GM21447 (cell line): ENCODE results near the gene MTCL1.
"Not testable (repeated sequence)": the region's sequence is repeated elsewhere in the genome, so short reads cannot be mapped to it uniquely, and the experiment has no call there.

Experiments
- ATAC-seq: cut with Tn5 transposase; IDR thresholded peaks from one replicate; pipeline ENCODE4 v1.9.1; 2021; ENCODE audit not compliant: unreplicated experiment

MTCL1 gene

GRCh38 chr18:8741117-8741516 is 35.8 kb downstream of the MTCL1 start:
- no peak for ATAC-seq

DNA sequence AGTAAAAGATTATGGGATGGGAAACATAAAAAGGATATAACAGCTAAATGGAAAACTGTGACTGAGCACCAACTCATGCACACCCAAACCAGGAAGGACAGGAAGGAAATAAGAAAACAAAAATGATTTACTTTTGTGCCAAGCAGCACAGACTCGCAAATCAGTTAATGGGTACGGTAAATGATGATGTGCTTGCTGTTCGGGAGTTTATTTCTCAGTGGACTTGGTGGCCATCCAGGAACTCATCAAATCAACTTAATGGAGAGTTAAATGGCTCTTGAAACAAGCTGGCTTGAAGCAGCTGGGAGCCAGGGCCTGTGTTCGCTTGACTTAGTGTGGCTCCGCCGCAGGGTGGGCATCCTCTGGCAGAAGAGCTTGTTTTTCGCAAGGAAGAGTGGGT is 36.2 kb downstream of the MTCL1 start:
- ATAC-seq = no peak

DNA sequence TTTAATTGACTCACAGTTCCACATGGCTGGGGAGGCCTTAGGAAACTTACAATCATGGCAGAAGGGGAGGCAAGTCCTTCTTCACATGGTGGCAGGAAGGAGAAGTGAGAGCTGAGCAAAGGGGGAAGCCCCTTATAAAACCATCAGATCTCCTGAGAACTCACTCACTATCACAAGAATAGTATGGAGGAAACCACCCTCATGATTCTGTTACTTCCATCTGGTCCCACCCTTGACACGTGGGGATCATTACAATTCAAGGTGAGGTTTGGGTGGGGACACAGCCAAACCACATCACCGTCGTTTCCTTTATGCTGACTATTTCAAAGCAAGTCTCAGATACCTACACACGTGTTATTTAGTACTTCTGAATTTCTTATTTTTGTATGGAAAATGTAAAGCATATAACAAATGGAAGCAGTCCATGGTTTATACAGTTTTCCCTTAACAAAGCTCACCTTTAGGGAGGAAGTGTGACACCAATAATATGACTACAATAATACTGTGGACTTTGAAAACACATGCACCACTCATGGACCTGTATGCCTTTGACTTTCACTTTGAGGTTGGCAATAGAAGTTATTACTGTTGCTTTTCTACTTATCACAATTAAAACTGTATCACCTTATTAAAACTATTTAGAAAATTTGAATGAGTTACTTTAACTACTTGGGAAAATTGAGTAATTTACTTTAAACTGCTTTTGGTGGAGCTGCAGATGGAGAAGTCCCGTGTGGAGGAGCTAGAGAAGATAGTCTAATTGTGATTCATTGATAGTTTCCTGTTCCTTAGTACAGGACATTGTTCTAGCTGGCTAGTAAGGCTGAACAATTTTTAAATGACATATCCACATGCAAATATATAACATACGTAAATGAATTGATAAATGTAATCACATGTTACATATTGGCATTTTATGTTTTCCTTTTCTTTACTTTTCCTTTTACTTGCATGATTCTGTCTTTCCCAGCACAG is 37.3 kb downstream of the MTCL1 start:
- no peak for ATAC-seq

GRCh38 chr18:8744038-8744437 is 38.7 kb downstream of the MTCL1 start:
- ATAC-seq = no peak

DNA sequence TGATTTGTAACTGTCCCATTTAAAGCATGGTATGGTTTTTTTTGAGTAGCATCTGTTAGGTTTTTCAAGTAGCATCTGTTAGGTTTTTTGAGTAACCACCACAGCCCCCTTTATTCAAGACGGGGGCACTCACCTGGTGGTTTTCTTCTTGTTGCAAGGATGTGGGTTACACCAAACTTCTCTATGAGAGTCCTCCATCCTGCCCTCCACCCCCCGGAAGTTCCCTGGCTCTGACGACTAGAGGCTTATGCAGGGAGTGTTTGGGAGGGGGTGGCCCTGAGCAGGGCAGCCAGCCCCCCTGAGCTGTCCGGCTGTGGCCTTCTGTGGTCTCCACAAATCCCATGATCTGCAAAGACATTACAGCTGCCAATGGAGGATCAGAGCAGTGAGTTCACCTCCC is 39.3 kb downstream of the MTCL1 start:
- ATAC-seq = no peak

DNA sequence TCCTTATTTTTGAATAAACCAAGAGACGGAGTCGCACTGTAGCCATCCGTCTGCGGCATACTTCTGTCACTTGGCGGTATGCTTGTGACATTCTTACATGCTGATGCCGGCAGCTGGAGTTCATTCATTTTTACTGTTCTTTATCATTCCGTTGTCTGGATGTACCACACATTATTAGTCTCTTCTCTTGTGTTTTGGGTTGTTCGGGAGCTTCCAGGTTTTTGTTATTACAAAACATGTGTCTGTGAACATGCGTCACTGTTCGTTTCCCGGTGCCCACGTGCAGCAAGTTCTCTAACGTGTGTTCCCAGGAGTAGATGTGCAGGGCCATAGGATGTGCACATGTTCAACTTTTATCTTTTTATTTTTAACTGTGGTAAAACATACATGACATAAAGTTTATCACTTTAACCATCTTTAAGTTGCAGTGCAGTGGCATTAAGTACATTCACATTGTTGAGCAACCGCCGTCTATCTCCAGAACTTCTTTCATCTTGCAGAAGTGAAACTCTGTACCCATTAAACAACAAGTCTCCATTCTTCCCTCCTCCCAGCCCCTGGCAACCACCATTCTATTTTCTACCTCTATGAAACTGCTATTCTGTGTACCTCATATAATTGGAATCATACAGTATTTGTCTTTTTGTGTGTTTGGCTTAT is 40.1 kb downstream of the MTCL1 start:
- no peak for ATAC-seq

DNA sequence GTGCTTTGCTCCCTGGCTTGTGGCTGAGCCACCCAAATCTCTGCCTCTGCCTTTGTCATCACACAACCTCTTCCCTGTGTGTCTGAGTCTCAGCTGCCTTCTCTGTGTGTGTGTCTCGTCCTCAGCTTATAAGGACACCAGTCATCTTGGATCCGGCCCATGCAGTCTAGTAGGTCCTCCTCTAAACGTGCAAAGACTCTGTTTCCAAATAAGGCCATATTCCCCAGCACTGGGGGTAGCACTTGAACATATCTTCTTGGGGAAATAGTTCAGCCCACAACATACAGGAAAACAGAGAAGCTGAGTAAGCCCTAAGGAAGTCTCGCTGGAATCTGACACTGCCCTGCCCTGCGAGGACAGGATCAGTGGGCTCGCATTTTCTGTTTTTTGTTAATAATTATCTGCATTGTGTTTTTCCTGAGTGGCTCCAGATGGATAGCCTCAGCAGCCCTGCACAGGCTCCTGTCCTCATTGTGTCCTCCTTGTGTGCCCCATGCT is 42.1 kb downstream of the MTCL1 start:
- ATAC-seq = no peak

DNA sequence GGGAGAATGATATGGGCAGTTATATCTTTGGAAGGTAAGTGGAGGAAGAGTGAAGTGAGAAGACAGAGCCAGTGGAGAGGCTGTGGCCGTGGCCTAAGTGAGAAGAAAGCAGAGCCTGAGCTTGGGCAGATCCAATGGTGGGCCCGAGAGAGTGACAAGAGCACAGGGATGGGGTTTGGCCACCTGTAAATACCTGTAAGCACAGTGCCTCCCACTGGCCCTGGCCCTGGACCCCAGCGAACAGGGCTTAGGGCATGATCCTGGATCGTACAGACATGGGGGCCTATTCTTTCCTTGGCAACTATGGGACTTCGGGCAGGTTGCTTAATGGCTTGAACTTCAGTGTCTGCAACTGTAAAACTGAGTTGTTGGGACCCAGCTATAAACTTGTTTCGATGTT is 44.1 kb downstream of the MTCL1 start:
- no peak for ATAC-seq

DNA sequence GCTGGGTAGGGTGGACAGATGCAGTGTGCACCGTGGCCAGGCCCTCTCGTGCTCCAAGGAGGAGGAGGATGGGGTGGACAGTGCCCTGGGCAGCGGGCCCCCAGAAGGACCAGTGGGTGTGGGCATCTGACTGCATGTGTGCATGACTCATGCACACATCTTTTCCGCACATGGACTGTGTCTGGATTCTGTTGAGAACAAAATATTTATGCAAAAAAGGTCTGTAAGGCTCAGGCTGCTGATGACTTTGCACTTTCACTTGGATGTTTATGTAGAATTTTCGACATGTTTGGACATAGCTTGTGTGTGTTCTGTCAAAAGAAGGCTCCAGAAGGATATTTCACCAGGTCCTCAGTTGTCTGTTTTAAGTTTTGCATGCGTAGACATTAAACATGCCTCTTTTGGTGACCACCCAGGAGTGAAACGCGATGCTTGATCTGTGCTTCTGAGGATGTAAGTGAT is 45.6 kb downstream of the MTCL1 start:
- no peak for ATAC-seq

GRCh38 chr18:8751692-8752091 is 46.3 kb downstream of the MTCL1 start:
- no peak for ATAC-seq

DNA sequence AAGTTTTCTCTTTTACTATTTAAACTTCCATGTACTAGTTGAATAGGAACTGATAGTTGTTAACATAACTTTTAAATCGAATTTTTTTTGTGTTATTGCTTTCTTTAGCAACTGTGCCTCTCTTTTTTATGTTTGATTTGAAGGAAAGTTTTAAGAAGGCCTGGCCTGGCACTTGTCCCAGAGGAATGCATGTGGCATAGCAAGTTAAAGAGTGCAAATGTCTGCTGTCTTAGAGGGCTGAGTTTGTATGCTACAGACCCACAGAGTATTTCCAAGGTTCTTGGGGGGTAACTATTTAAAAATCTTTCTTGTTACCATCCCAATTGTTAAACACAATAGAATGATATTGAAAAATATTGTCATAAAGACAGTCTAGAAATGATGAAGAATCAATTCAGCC is 47.0 kb downstream of the MTCL1 start:
- ATAC-seq = no peak

DNA sequence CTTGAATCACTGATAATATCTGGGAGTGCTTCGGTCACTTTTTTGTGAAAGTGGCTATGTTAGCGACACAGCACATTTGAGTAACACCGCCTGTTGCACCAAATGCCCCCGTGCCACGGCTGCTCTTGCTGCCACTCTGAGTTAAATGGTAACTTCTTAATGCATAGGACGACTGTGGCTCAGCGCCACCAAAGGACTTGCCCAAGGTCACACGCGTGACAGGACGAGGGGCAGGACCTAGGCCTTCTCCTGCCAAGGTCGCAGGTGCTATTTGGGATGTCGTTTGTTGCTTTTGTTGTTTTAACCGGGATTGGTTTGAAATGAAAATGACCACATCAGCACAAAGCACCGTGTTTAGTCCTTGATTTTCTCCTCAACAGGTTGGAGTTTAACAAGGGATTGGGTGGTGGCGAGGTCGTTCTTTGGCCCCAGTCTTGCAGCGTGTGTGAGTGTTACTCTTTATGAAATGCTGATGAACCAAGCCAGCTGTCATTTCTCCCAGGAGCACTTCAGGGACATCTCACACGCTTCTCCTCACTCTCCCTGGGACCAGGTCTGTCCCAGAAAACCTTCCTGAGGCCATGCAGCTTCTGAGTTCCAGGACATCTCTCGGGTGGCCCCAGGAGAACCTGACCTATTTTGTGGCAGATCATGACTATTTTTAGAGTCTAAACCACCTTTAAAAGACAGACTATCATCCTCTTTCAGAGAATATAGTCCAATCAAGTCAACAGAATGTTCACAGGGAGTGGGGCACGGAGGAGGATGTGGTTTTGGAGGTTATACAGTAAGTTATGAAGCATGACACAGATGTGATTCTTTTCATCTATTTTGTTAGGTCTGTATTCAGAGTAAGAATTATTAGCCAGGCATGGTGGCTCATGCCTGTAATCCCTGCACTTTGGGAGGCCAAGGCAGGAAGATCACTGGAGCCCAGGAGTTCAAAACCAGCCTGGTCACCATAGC is 49.9 kb downstream of the MTCL1 start:
- peak; percentile 88 for ATAC-seq

DNA sequence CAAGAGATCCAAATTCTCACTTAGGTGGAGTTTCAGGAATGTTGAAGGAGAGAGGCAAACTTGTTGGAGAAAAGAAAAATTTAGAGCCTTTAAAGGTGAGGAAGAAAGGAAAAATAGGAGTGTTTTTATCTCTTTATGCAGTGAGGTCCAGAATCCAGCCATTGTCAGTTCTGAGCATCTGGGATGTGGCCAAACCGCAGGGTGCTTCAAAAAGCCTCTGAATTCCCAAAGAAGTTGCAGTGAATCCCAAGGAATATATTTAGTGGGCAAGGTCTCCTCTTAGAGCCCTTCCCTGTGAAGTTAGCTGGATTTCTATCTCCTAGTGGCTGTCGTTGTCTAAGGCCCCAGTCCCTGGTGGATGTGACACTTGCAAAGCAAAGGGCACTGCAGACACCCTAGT is 51.2 kb downstream of the MTCL1 start:
- no peak for ATAC-seq

DNA sequence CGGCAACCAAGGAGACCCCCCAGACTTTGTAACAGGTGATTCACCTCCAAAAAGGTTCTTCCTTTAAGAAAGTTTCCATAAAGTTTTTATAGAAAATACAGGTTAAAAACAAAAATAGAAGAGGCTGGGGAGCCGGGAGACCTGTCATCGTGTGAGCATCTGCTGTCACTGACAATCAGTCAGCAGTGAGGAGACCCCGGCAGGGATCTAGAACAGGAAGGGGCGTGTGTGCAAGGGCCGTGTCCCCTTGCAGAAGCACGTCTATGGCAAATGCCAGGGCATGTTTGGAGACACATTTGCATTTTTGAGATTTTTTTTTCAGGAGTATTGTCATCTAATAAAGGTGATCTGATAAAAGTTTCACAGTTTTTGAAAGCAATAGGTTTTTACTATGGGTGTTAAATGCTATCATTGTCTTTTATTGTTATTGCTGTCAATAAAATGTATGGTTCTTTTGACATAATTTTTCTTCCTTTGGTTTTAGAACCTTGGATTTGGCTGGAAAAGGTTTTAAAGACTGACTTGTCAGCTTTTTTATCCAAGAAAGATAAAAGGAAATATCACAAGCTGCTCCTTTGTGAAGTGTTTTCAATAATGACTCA is 52.1 kb downstream of the MTCL1 start:
- ATAC-seq = no peak

DNA sequence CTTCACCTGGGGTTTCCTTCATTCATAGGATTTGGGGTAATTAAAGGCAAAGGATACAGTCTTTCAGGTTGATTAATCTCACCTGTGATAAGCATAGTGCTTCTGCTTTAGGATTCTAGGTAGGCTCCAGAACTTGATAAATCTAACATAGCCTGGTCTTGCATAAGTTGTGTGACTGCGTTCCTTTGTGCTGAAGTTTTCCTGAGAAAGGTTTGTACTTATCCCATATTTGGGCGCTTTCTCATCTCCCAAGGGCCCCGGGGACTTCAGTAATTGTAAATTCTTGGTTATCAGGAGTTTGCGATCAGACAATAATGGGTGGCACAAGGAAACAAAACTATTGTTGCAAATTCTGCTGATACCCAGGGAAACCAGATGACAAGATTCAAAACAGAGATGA is 53.1 kb downstream of the MTCL1 start:
- ATAC-seq = no peak

DNA sequence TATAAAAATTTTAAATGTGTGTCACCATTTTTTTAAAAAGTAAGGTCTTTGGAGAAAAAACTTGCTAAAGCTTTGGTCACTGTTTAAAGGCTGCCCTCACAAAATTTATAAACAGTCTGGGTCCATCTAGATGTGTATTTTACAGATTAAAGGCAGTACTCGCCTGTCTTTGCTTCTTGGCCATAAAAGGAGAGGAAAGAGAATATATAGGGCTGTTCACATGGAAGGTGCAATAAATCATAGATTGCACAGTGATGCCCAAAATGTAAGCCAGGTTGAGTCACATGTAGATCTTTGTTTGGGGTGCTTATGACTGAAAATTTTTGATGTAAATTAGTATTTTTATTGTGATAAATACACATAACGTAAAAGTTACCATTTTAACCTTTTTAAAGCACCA is 55.6 kb downstream of the MTCL1 start:
- no peak for ATAC-seq

DNA sequence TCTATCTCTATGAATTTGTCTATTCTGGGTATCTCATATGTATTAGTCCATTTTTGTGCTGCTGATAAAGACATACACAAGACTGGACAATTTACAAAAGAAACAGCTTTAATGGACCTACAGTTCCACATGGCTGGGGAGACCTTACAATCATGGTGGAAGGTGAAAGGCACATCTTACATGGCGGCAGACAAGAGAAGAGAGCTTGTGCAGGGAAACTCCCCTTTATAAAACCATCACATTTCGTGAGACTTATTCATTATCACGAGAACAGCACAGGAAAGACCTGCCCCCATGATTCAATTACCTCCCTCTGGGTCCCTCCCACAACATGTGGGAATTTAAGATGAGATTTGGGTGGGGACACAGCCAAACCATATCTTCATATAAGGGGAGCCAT is 56.2 kb downstream of the MTCL1 start:
- ATAC-seq = not testable (repeated sequence)

DNA sequence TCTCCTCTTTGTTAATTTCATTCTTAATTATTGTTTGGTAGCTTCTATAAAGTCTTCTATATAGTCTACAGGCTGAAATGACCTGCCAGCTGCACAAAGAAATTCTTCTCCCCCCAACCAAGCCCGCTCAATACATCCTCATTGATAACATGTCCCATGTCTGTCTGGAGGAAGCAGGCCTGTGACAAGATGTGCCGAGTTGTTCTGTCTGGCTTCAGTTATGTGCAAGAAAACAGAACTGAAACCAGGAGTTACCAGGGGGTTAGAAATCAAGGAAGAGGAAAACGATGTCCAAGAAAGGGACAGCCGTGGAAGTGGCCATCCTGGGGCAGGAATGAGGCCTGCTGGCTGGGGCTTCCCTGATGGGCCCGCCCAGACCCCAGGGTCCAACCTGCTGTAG is 57.6 kb downstream of the MTCL1 start:
- no peak for ATAC-seq

DNA sequence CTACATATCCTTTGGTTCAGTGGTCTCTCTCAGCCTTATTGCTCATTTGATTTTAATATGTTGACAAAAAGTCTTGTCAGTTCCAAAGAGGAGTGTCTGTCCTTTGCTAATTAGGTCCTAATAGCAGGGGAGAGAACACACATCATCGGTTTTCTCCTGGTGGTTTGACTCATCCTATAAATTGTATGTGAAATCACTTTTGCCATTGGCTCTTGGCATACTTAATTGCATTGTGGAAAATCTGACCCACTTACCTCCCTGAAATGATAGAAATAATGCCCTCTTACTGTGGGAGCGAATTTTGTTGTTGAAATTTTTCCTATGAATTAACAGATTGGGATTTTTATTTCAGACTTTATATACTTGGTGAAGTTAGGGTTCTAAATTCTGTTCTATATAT is 58.3 kb downstream of the MTCL1 start:
- no peak for ATAC-seq

DNA sequence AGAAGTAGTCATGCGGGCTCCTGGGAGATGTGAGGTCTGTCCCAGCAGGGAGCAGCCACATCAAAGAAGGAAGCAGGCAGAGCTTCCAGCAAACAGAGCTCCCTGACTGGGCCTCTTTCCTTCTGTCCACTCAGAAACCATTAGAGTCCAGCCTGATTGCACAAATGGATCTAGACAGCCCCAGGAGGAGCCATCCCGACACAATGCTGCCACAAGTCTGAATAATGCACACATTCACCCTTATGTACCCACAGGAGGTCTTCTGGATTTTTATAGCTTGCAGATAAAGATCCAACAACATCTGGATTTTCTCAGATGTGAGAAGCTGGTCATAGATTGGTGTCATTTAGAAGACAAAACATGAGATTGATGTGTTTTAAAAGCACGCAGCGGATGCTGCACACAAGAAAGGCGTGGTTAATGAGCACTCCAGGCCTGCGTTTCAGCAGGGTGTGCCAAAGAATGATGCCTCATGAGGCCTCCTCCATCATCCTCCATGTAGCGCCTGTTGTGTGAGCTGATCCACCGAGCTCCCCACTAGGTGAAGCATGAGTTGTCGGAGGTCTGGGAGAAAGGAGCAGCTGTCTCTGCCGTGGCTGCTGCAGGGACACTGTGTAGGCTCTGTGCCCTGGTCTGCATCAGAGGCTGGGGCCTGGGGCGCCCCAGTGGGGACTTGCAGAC is 60.6 kb downstream of the MTCL1 start:
- no peak for ATAC-seq
